HG02642 (cell line): Measurements from ENCODE around the gene SELENOT.
"Not testable (repeated sequence)": the region's sequence is repeated elsewhere in the genome, so short reads cannot be mapped to it uniquely, and the experiment has no call there.

Experiments used
- ATAC-seq: cut with Tn5 transposase; IDR thresholded peaks from one replicate; pipeline ENCODE4 v1.9.1; 2021; ENCODE audit warnings: mild to moderate bottlenecking; ENCODE audit not compliant: unreplicated experiment, poor library complexity

The SELENOT gene, protein sequence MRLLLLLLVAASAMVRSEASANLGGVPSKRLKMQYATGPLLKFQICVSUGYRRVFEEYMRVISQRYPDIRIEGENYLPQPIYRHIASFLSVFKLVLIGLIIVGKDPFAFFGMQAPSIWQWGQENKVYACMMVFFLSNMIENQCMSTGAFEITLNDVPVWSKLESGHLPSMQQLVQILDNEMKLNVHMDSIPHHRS

DNA sequence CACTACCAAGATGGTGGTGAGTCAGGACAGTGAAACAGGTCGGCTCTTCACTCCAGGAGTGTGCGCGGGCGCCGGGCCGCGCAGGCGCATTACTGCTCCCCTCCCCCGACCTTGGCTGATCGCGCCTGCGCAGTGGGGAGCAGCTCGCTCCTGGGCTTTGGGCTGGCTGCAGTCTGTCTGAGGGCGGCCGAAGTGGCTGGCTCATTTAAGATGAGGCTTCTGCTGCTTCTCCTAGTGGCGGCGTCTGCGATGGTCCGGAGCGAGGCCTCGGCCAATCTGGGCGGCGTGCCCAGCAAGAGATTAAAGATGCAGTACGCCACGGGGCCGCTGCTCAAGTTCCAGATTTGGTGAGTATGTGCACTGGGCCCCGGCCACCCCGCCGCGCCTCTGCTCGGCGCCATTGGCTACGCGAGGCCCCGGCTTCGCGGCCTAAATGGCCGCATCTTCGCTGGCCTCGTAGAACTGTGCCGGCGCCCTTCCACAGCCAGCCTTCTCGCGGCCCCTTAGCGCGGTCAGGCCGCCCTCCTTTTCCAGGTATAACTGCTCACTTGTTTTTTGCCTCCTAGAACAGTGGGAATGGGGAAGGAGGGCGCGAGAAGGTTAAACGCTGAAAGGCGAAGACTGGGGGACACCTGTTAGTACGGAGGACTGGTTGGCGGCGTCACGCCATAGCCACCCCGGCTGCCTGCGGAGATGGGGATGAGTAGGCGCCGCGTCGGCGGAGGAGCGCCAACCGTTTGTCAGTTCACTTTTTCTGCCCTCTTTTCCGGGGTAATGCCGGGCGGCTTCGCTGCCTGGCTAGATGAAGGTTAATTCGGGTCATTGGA, at the start of gene SELENOT:
TSS of gene SELENOT (plus strand) at position 169 of the 827 bp plus-strand sequence. CDS start at position 211, 42 bp downstream.
- peak; percentile 63 for ATAC-seq

DNA sequence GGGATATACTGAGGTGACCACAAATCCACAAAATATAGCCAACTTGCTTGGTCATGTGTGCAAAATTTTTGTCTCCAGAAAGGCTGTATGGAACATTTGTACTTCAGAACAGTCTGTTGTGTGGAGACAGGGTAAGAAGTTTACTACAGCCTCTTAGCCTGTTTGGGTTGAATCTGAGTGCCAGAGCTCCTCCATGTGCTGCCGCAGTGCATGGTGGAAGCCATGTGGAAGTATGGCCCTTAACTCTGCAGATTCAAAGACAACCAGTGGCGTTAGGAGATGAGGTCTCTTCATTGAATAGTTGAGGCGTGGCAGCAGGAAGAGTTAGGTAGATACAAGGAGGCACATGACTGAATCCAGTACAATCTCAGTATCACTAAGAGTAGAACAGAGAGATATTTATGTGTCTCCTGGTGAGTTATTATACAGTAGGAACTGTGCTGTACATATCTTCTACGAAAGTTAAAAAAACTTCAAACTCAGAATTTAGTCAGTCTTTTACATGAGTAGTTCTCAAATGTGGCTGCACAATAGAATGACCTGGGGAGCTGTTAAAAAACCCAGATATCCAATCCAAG, 47.2 kb upstream of the SELENOT start:
- ATAC-seq, result no peak

- no peak for ATAC-seq
These were observed 46.3 kb upstream of the SELENOT start for GRCh38 chr3:150556792-150557191.

- no peak for ATAC-seq
These were observed 45.4 kb upstream of the SELENOT start for GRCh38 chr3:150557725-150558124.

DNA sequence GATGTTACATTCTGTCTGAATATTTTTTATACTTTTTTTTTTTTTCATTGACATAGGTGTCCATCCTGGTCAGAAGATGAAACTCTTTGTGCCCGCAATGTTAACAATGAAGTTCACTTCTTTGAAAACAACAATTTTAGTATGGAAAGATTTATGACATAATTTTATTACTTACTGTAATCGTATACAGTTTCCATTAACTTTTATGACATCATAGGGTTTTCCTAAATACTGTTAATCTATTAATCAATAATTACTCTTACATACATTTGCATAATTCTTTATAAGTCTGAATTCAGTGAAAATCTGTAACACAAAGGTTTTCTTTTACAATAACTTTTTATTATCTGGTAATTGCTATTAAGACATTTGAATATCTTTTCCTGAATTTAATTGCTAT, 38.9 kb upstream of the SELENOT start:
- ATAC-seq, result no peak

- no peak for ATAC-seq
These were observed 35.8 kb upstream of the SELENOT start for GRCh38 chr3:150567328-150567727.

GRCh38 chr3:150577855-150578254, 25.3 kb upstream of the SELENOT start:
- ATAC-seq, result no peak

DNA sequence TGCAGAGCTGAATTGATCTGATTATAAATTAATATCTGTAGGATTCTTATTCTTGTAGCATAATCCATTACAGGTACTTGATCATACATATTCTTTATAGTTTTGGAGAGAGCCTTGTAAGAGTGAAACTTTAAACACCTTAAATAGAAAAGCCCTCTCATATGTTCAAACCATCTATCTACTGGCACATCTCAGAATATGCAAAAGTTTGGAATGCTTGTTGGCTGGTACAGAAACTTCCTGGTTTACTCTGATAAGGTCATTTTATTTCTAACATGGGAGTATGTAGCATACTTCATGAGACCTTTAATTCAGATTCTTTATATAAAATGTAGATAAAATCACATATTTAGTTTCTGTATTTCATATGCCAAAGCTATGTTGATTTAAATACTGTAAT, 21.9 kb upstream of the SELENOT start:
- no peak for ATAC-seq

- ATAC-seq, result peak; percentile 75
These were observed 20.5 kb upstream of the SELENOT start for GRCh38 chr3:150582620-150583019.

DNA sequence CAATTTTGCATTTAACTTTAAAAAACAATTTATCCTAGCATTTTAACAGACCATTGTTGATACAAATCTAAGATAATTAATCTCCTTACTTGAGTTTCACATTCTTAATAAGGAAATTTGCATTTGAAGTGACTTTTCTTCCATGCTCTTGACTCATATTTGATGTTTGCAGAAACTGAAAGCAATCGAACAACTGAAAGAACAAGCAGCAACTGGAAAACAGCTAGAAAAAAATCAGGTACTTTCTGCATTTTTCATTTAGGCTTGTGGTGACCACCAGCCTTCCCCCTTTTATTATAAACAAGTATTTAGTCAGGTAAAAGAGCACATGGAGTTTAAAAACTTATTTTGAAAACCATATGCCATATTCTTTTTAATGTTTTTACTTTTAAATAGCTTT, 20.1 kb upstream of the SELENOT start:
- no peak for ATAC-seq

- ATAC-seq, result no peak
These were observed 14.9 kb upstream of the SELENOT start for GRCh38 chr3:150588027-150588830.

DNA sequence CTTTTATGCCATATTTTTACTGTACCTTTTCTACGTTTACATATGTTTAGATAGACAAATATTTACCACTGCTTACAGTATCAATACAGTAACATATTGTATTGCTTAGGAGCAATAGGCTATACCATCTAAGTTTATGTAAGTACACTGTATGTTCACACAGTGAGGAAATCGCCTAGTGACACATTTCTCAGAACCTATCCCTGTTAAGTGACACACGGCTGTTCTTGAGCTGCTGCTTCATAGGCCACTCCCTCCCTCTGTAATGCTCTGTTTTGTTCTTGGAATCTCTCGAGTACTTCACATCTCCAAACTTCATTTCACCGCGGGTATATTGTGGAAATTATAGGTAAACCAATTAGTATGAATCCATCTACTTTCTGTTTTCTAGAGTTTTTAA, 13.4 kb upstream of the SELENOT start:
- ATAC-seq, result no peak

DNA sequence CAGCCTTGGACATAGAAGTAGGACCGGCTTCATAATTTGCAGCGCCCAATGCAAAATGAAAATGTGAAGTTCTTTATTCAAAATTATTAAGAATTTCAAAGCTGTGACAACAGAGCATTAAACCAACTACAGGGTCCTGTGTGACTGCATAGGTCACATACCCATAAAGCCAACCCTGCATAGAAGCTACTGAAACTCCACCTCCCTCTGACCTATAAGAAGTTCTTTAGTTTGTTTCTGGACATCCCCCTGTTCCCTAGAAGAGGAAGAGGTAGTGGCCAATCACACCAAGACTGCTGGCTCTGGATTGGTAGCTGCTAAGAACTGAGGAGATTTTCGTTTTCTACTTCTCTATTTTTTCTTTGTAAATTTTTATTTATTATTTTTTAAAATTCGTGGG, 9.0 kb upstream of the SELENOT start:
- ATAC-seq, result no peak

DNA sequence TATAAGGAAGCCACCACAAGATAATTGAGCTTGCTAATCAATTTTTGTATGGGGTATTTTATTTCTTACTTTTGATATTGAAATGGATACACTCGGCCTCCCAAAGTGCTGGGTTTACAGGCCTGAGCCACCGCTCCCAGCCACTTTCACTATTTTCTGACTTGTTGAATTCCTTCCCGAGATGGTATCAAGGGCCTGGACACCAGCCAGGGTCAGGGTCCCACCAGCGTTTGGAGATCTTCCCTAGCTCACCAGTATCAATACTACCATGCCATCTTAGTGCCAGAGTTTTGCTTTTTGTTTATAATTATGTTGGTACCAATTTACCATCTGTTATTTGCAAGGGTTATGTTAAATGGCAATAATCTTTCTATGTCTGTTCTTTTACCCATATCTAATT, 5.5 kb upstream of the SELENOT start:
- no peak for ATAC-seq

- no peak for ATAC-seq
These were observed 3.4 kb upstream of the SELENOT start for GRCh38 chr3:150599611-150600297.

DNA sequence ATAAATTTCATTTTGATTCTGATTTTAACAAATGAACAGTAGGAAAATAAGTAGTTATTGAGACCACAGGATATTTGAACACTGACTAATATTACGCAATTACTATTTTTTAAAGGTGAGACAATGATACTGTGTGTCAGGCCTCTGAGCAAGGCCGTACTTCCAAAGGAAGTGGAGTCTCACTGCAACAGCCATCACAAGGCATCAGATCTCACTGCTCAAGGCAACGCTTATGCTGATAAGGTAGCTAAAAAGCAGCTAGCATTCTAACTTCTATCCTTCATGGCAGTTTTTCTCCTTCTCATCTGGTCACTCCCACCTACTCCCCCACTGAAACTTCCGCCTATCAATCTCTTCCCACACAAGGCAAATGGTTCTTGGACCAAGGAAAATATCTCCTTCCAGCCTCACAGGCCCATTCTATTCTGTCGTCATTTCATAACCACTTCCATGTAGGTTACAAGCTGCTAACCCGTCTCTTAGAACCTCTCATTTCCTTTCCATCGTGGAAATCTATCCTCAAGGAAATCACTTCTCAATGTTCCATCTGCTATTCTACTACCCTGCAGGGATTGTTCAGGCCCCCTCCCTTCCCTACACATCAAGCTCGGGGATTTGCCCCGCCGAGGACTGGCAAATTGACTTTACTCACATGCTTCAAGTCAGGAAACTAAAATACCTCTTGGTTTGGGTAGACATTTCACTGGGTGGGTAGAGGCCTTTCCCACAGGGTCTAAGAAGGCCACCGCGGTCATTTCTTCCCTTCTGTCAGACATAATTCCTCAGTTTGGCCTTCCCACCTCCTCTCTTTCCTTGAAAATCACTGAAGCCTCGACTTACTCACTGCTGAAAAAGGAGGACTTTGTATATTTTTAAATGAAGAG, 2.2 kb upstream of the SELENOT start:
- not testable (repeated sequence) for ATAC-seq

DNA sequence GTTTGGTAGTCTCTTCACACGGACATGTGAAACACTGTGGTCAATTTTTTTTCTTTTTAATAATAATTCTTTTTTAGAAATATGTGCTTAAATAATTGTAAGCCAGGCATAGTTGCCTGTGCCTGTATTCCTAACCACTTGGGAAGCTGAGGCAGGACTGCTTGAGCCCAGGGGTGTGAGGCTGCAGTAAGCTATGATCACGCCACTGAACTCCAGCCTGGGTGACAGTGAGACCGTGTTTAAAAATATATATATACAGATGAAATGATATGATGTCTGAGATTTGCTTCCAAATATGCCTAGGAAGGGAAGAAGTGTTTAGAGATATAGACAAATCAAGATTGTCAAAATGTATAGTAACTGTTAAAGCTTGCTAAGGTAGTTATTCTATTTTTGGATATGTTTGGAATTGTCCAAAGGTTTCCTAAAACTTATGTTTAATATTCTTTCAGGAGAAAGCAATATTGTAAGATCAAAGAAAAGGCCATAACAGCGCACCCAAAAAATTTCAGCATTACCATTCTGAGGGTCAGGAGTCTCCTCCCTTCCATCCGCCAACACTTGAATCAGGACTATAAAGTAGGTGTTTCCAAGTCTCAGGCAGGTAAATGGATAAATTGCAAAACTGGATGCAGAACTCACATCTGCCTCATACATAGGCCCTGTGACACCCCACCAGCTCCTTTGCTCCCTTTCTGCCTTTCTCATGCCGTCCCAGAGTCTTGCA, 532 bp upstream of the SELENOT start:
- ATAC-seq, result peak; percentile 8

- no peak for ATAC-seq
These were observed 829 bp downstream of the SELENOT start for GRCh38 chr3:150603980-150604319.
